ENCODE data around the gene METTL15. TPM values are rescaled to one million over a fixed set of nuclear protein-coding genes. Genes with fewer than 3 reads are reported as not detected.

Gene METTL15
- total RNA-seq, 1 donor from 2014 or later: 22.9 TPM

Small RNAs within 50 kb of the gene (small RNA-seq; reads per million reads assigned to genes)
- not detected for gene AC023206.1 (ENCODE audit: low replicate concordance)

Other genes starting within 250 kb of the METTL15 start
- gene KIF18A, start 232 bp upstream of the METTL15 start, total RNA-seq: 8.0 TPM